HL-60 (cell line): Measurements from ENCODE around the gene PRCP.

ENCODE experiments used
- DNase-seq, 2 experiments: peaks; one replicate each; pipeline ENCODE4 v3.0.0-alpha.2; 2010 to 2020; ENCODE audit warnings: low read depth in 1 of 2, low spot score in 1 of 2
- H3K27ac ChIP-seq: fragments of 250-450 bp; sonication (Bioruptor Pico); replicated peaks from 2 replicates; pipeline ENCODE4 v1.5.1; 2020; ENCODE audit warnings: mild to moderate bottlenecking, moderate library complexity
- H3K27me3 ChIP-seq: fragments of 250-450 bp; sonication (Bioruptor Pico); 2 replicates; pipeline ENCODE4 v1.5.1; 2021; ENCODE audit warnings: mild to moderate bottlenecking, moderate library complexity; ENCODE audit not compliant: insufficient read depth, poor library complexity, severe bottlenecking
- H3K4me3 ChIP-seq: replicated peaks from 2 replicates; pipeline ENCODE4 v1.5.1; 2011; ENCODE audit warnings: mild to moderate bottlenecking, control low read depth, low read length; ENCODE audit not compliant: insufficient read depth
- CTCF ChIP-seq: IDR thresholded peaks from one replicate; pipeline ENCODE4 v1.5.1; 2011; ENCODE audit warnings: low read length, control low read depth, inconsistent platforms; ENCODE audit not compliant: insufficient read depth
- GABPA ChIP-seq: IDR thresholded peaks from 2 replicates; pipeline ENCODE4 v1.6.1; 2012; ENCODE audit warnings: low read depth
- POLR2AphosphoS5 ChIP-seq: IDR thresholded peaks from 2 replicates; pipeline ENCODE4 v1.6.1; 2012; ENCODE audit warnings: low read depth
- REST ChIP-seq: IDR thresholded peaks from 2 replicates; pipeline ENCODE4 v1.6.1; 2012; ENCODE audit warnings: low read depth; ENCODE audit not compliant: insufficient replicate concordance
- SPI1 ChIP-seq: IDR thresholded peaks from 2 replicates; pipeline ENCODE4 v1.6.1; 2012; ENCODE audit warnings: low read depth, mild to moderate bottlenecking, borderline replicate concordance

PRCP gene

DNA sequence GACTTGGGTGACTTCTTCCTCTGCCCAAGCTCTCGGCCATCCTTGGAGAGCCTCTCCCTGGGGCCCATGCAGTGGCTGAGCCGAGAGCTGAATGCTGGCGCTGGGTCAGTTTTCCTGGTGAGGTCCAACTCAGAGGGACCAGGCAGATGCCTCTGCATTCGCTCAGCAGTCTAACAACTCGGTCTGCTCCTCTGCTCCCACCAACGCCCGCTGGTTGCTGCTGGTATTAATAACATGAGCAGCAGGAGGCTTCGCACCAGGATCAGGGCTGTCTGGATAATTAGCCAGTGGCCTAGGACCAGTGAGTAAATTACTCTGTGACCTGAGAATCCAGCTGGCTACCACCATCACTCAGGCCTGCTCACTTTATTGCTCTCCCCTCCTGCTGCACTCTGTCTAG lies 88.9 kb downstream of the PRCP start:
- Histone ChIP-seq H3K27me3 (peaks cover 3% of the 10 kb centered on the region), H3K27ac (no peak overlapping the region), H3K4me3 (no peak overlapping the region)
- no peak for TF ChIP-seq GABPA
- no peak for TF ChIP-seq POLR2AphosphoS5
- no peak for TF ChIP-seq SPI1
- no peak for TF ChIP-seq CTCF
- TF ChIP-seq REST = no peak
- DNase-seq = no peak

DNA sequence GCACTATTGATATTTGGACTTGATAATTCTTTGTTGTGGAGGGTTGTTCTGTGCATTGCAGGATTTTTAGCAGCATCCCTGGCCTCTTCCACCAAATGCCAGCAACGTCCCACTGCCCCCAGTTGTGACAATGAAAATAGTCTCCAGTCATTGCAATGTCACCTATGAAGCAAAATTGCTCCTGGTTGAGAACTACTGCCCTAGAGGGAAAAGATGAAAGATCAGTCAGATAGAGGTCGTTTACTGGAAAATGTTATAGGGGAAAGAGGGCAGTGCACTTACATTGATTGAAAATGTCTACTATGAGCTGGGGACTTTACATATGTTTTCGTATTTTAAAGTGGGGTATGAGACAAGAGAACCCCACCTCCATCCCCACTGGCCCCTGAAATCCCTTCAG lies 89.5 kb downstream of the PRCP start:
- peaks cover 3% of the 10 kb centered on the region for H3K27me3 ChIP-seq
- no peak overlapping the region for H3K27ac ChIP-seq
- DNase-seq = no peak
- no peak overlapping the region for H3K4me3 ChIP-seq
- TF ChIP-seq GABPA (no peak), SPI1 (no peak), REST (no peak)

DNA sequence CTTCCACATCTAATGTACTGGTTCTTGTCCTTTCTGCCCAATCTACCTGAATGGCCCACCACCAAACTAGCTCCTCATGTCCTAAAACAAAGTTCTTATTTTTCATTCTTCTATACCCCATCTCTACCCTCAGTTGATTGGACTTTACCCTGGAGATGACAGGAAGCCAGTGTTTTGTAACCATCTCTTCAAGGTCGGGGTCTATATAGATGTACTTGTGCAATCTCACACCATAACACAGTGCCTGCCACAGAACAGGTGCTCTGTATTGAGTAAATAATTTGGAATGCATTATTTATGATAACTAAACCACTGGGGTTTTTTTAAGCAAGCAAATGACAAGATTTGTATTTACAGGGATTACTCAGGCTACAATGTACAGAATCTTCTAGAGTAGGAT lies 89.9 kb downstream of the PRCP start:
- H3K4me3 ChIP-seq = no peak overlapping the region

More for the DNA sequence above, 89.9 kb downstream of the PRCP start:
- no peak for DNase-seq
- no peak for TF ChIP-seq SPI1
- TF ChIP-seq CTCF = no peak
- no peak for TF ChIP-seq REST
- TF ChIP-seq GABPA = no peak
- no peak for TF ChIP-seq POLR2AphosphoS5
- Histone ChIP-seq H3K27ac (no peak overlapping the region), H3K27me3 (peaks cover 3% of the 10 kb centered on the region)
